Measurements from ENCODE around the gene C19orf73.

C19orf73 gene

GRCh38 chr19:49110567-49110966 lies 8.4 kb downstream of the C19orf73 start:
- DNase-seq (ENCODE audit: extremely low spot score) = no peak
- TF ChIP-seq, protein P1, sequence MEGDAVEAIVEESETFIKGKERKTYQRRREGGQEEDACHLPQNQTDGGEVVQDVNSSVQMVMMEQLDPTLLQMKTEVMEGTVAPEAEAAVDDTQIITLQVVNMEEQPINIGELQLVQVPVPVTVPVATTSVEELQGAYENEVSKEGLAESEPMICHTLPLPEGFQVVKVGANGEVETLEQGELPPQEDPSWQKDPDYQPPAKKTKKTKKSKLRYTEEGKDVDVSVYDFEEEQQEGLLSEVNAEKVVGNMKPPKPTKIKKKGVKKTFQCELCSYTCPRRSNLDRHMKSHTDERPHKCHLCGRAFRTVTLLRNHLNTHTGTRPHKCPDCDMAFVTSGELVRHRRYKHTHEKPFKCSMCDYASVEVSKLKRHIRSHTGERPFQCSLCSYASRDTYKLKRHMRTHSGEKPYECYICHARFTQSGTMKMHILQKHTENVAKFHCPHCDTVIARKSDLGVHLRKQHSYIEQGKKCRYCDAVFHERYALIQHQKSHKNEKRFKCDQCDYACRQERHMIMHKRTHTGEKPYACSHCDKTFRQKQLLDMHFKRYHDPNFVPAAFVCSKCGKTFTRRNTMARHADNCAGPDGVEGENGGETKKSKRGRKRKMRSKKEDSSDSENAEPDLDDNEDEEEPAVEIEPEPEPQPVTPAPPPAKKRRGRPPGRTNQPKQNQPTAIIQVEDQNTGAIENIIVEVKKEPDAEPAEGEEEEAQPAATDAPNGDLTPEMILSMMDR (IDR thresholded peaks at IDR 0.05; ENCODE audit: control extremely low read depth, extremely low read depth, low read depth, missing control alignments) = no peak
- ChIA-PET CTCF (interaction anchor here (0.8 to 2.8 kb wide), 3 partner anchors 12 to 55 kb away, joined by 3 to 10 read pairs (median 3); no protein-coding TSS in a partner anchor), POLR2A (interaction anchor here (0.6 kb wide), 1 partner anchor 199 kb away, joined by 7 read pairs; no protein-coding TSS in a partner anchor)

GRCh38 chr19:49109569-49110233 lies 9.2 kb downstream of the C19orf73 start:
- POLR2A ChIA-PET = no interaction called here
- CTCF ChIA-PET = interaction anchor here (1.2 to 2.8 kb wide), 2 partner anchors 12 to 99 kb away, joined by 3 to 10 read pairs; no protein-coding TSS in a partner anchor

DNA sequence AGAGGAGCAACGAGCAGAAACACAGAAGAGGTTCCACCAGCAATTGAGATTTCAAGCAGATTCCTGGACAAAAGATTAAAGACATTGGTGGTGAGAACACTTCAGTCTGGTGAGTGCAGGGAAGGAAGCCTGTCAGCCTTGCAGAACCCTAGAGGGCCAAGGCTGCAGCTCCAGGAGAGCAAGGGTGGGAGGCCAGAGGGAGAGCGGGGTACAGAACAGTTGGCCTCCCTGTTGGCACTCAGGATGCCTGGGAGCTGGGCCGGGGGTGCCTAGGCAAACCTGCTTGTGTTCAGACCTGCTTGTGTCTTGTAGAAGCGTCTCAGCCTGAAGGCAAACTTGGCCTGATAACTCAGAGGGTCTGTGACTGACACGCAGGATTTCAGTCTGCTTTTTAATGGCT lies 9.9 kb downstream of the C19orf73 start:
- ChIA-PET CTCF (interaction anchor here (1.2 to 2.8 kb wide), 3 partner anchors 11 to 99 kb away, joined by 3 to 10 read pairs (median 5); no protein-coding TSS in a partner anchor), POLR2A (no interaction called here)
- no peak for DNase-seq (ENCODE audit: extremely low spot score)
- TF ChIP-seq, protein P1 (IDR thresholded peaks at IDR 0.05; ENCODE audit: control extremely low read depth, extremely low read depth, low read depth, missing control alignments) = no peak

More at GRCh38 chr19:49109569-49110233, 9.2 kb downstream of the C19orf73 start:
- TF ChIP-seq, protein P1 (IDR thresholded peaks at IDR 0.05; ENCODE audit: control extremely low read depth, extremely low read depth, low read depth, missing control alignments) = no peak
- DNase-seq (ENCODE audit: extremely low spot score) = no peak

- TF ChIP-seq, protein P1 (IDR thresholded peaks at IDR 0.05; ENCODE audit: control extremely low read depth, extremely low read depth, low read depth, missing control alignments) = no peak
- CTCF ChIA-PET = interaction anchor here (0.7 to 1.3 kb wide), 2 partner anchors 10 to 12 kb away, joined by 3 to 5 read pairs; no protein-coding TSS in a partner anchor
- POLR2A ChIA-PET = no interaction called here
These were observed 11.1 kb downstream of the C19orf73 start for GRCh38 chr19:49107625-49108459.

DNA sequence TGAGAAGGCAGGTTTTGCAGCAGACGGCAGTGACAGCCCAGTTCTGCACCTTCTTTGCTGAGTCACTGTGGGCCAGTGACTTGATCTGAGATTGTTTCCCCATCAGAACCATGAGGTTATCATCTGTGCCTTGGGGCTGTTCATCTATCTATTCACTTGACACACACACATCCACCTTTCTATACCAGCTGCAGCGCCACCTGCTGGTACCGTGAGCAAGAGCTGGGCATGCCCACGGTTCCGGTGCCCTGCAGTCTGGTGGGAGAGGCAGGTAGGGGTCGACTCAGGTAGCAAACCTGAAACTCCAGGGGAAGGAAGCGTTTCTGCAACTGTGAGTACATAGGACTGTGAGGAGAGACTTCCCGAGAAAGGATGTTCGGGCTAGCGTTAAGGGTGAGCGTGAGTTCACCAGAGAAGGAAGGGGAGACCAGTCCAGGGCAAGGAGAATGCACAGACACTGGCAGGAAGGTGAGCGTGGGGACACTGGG lies 12.3 kb downstream of the C19orf73 start:
- ChIA-PET CTCF (interaction anchor here (0.8 to 3.0 kb wide), 15 partner anchors 8 to 114 kb away, joined by 3 to 22 read pairs (median 8); partner anchors contain the start of genes GYS1, LIN7B and RUVBL2), POLR2A (no interaction called here)
- DNase-seq (ENCODE audit: extremely low spot score) = no peak
- TF ChIP-seq, protein P1 (IDR thresholded peaks at IDR 0.05; ENCODE audit: control extremely low read depth, extremely low read depth, low read depth, missing control alignments) = peak; percentile 77

More at GRCh38 chr19:49107625-49108459, 11.1 kb downstream of the C19orf73 start:
- no peak for DNase-seq (ENCODE audit: extremely low spot score)
